ENCODE measurements around the gene RNH1.

The RNH1 gene

GRCh38 chr11:536841-537621, 30.0 kb upstream of the RNH1 start, which contains the start of gene LRRC56:
LRRC56 (plus strand) TSS chr11:537527; CDS start chr11:540685, 3,158 bp downstream.
- DNase-seq, result peak; percentile 92 to 99

GRCh38 chr11:535519-536454, 28.7 kb upstream of the RNH1 start, which contains the start of gene HRAS:
HRAS (minus strand) TSS chr11:535576.
- DNase-seq, result peak; percentile 80 to 99

- DNase-seq, result no peak
These were observed 28.1 kb upstream of the RNH1 start for GRCh38 chr11:535210-535518.

GRCh38 chr11:534396-535209, 27.6 kb upstream of the RNH1 start:
- DNase-seq, result peak; percentile 46 to 87

- DNase-seq, result no peak
These were observed 26.7 kb upstream of the RNH1 start for GRCh38 chr11:533586-534395.

- DNase-seq, result no peak
These were observed 26.0 kb upstream of the RNH1 start for GRCh38 chr11:532986-533585.

- no peak for DNase-seq
These were observed 25.5 kb upstream of the RNH1 start for GRCh38 chr11:532527-532985.

GRCh38 chr11:531919-532526, 25.0 kb upstream of the RNH1 start:
- DNase-seq, result no peak

GRCh38 chr11:530960-531831, 24.2 kb upstream of the RNH1 start:
- DNase-seq, result no peak

- DNase-seq, result no peak
These were observed 22.8 kb upstream of the RNH1 start for GRCh38 chr11:529728-530411.

- no peak for DNase-seq
These were observed 22.0 kb upstream of the RNH1 start for GRCh38 chr11:528815-529727.

- no peak for DNase-seq
These were observed 21.2 kb upstream of the RNH1 start for GRCh38 chr11:528166-528814.

- DNase-seq, result no peak
These were observed 19.1 kb upstream of the RNH1 start for GRCh38 chr11:526192-526591.

- DNase-seq, result no peak
These were observed 14.2 kb upstream of the RNH1 start for GRCh38 chr11:521177-521688.

GRCh38 chr11:520428-521176, 13.6 kb upstream of the RNH1 start:
- DNase-seq, result no peak

GRCh38 chr11:518463-519202, 11.6 kb upstream of the RNH1 start:
- peak; percentile 84 to 96 for DNase-seq
